ENCODE measurements around the gene DOC2B.
"Not testable (repeated sequence)": the region's sequence is repeated elsewhere in the genome, so short reads cannot be mapped to it uniquely, and the experiment has no call there.

DOC2B gene

DNA sequence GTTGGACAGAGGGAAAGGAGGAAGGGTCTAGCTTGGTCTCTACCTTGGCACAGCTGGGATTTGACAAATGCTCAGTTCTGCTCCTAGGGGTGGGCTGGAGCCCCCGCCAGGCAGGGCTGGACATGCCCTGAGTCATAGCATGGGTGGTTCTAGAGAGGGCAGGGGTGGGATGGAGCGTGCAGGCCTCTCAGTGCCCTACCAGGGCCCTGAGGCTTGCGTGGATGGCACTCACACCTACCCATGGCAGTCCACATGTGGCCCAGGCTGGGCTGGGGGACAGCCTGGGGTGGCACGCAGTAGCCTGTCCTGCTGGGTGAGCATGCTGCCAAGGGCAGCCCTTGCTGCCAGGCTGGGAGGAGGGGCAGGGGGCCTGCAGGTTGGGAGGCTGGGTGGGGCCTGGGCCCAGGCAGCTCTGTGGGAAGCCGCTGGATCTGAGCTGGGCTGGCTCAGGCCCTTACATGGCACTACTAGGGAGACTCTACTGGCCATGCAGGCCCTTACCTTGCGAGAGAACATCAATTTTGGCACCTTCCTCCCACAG lies 11.2 kb downstream of the DOC2B start:
- Histone ChIP-seq H3K4me1 (ENCODE audit: insufficient read depth, low read length, severe bottlenecking) (no peaks in the 10 kb centered on the region), H3K9me2 (ENCODE audit: low read depth, low read length) (no peaks in the 10 kb centered on the region), H3K36me3 (ENCODE audit: insufficient read depth, low read length) (no peaks in the 10 kb centered on the region), H3F3A (ENCODE audit: insufficient read depth, low read length) (no peaks in the 10 kb centered on the region), H4K20me1 (ENCODE audit: insufficient read depth, low read length) (no peaks in the 10 kb centered on the region), H3K27me3 (ENCODE audit: insufficient read depth, low read length) (no peaks in the 10 kb centered on the region), H3K9me3 (ENCODE audit: low read length) (no peaks in the 10 kb centered on the region), H3K27ac (ENCODE audit: low read depth, low read length, poor library complexity, severe bottlenecking) (no peak overlapping the region), H3K4me2 (ENCODE audit: low read length) (no peak overlapping the region), H2AFZ (ENCODE audit: low read length) (no peak overlapping the region), H3K9ac (ENCODE audit: low read length) (no peak overlapping the region), H3K79me2 (ENCODE audit: insufficient read depth, low read length) (no peaks in the 10 kb centered on the region), H3K4me3 (ENCODE audit: low read depth, low read length, poor library complexity, severe bottlenecking) (no peak overlapping the region)
- no peak for TF ChIP-seq EZH2 (IDR thresholded peaks at IDR 0.05; ENCODE audit: borderline replicate concordance, low read length)
- TF ChIP-seq, protein P1, sequence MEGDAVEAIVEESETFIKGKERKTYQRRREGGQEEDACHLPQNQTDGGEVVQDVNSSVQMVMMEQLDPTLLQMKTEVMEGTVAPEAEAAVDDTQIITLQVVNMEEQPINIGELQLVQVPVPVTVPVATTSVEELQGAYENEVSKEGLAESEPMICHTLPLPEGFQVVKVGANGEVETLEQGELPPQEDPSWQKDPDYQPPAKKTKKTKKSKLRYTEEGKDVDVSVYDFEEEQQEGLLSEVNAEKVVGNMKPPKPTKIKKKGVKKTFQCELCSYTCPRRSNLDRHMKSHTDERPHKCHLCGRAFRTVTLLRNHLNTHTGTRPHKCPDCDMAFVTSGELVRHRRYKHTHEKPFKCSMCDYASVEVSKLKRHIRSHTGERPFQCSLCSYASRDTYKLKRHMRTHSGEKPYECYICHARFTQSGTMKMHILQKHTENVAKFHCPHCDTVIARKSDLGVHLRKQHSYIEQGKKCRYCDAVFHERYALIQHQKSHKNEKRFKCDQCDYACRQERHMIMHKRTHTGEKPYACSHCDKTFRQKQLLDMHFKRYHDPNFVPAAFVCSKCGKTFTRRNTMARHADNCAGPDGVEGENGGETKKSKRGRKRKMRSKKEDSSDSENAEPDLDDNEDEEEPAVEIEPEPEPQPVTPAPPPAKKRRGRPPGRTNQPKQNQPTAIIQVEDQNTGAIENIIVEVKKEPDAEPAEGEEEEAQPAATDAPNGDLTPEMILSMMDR (IDR thresholded peaks at IDR 0.05; ENCODE audit: low read length) = no peak

DNA sequence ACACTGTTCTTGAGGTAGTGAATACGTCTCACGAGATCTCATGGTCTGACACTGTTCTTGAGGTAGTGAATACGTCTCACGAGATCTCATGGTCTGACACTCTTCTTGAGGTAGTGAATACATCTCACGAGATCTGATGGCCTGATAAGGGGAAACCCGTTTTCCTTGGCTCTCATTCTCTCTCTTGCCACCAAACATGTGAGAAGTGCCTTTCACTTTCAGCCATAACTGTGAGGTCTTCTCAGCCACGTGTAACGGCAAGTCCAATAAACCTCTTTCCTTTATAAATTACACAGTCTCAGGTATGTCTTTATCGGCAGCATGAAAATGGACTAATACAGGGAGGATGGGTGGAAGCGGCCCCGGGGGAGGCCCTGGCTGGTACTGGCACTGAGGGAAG lies 12.8 kb downstream of the DOC2B start:
- H3K27me3 ChIP-seq (ENCODE audit: insufficient read depth, low read length); H3K9ac ChIP-seq (ENCODE audit: low read length); H3K4me3 ChIP-seq (ENCODE audit: low read depth, low read length, poor library complexity, severe bottlenecking); H3K4me2 ChIP-seq (ENCODE audit: low read length); H3K4me1 ChIP-seq (ENCODE audit: insufficient read depth, low read length, severe bottlenecking); H3K79me2 ChIP-seq (ENCODE audit: insufficient read depth, low read length); H3K9me2 ChIP-seq (ENCODE audit: low read depth, low read length); H3K27ac ChIP-seq (ENCODE audit: low read depth, low read length, poor library complexity, severe bottlenecking); H4K20me1 ChIP-seq (ENCODE audit: insufficient read depth, low read length); H3K9me3 ChIP-seq (ENCODE audit: low read length); H3K36me3 ChIP-seq (ENCODE audit: insufficient read depth, low read length); H3F3A ChIP-seq (ENCODE audit: insufficient read depth, low read length); H2AFZ ChIP-seq (ENCODE audit: low read length): not testable (repeated sequence)

DNA sequence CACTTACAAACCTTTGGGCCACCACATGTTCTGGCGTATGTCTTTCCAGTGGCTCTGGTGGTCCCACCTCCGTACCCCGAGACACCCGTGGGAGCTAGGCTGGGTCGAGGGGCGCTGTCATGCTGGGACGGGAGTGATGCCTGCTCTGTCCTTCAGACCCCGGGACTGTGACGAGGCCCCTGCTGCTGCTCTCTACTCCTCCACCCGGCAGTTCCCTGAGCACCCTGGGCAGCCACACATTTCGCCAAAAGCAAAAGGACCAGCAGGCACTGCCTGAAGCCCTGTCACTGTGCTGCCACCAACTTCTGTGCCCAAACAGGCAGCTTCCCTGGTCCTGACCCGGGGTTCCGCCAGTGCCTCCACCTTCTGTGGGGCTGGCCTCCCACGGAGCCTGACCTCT lies 15.5 kb downstream of the DOC2B start:
- Histone ChIP-seq H3K9ac (ENCODE audit: low read length) (no peak overlapping the region), H3K9me2 (ENCODE audit: low read depth, low read length) (no peaks in the 10 kb centered on the region), H3K36me3 (ENCODE audit: insufficient read depth, low read length) (no peaks in the 10 kb centered on the region), H4K20me1 (ENCODE audit: insufficient read depth, low read length) (no peaks in the 10 kb centered on the region), H2AFZ (ENCODE audit: low read length) (no peak overlapping the region), H3K4me1 (ENCODE audit: insufficient read depth, low read length, severe bottlenecking) (no peaks in the 10 kb centered on the region), H3K27me3 (ENCODE audit: insufficient read depth, low read length) (no peaks in the 10 kb centered on the region; the same call in 1 of the 2 replicates), H3K4me2 (ENCODE audit: low read length) (no peak overlapping the region), H3K4me3 (ENCODE audit: low read depth, low read length, poor library complexity, severe bottlenecking) (no peak overlapping the region), H3K9me3 (ENCODE audit: low read length) (no peaks in the 10 kb centered on the region), H3K27ac (ENCODE audit: low read depth, low read length, poor library complexity, severe bottlenecking) (no peak overlapping the region), H3F3A (ENCODE audit: insufficient read depth, low read length) (no peaks in the 10 kb centered on the region), H3K79me2 (ENCODE audit: insufficient read depth, low read length) (no peaks in the 10 kb centered on the region)
- no peak for TF ChIP-seq EZH2 (IDR thresholded peaks at IDR 0.05; ENCODE audit: borderline replicate concordance, low read length)
- TF ChIP-seq, protein P1 (IDR thresholded peaks at IDR 0.05; ENCODE audit: low read length) = no peak

Data from OCI-LY1 (cell line).